IPS-18c (cell line): ENCODE data around the gene ABCA7.

Experiments
- H3K4me3 ChIP-seq: 2 replicates; pipeline ENCODE4 v1.7.0; 2013; ENCODE audit warnings: low read depth, mild to moderate bottlenecking, low read length, moderate library complexity; ENCODE audit not compliant: insufficient read depth
- H3K9me3 ChIP-seq: one replicate; pipeline ENCODE4 v1.6.1; 2013; ENCODE audit warnings: mild to moderate bottlenecking, low read length, moderate library complexity; ENCODE audit not compliant: control insufficient read depth, insufficient read depth

Gene ABCA7, protein sequence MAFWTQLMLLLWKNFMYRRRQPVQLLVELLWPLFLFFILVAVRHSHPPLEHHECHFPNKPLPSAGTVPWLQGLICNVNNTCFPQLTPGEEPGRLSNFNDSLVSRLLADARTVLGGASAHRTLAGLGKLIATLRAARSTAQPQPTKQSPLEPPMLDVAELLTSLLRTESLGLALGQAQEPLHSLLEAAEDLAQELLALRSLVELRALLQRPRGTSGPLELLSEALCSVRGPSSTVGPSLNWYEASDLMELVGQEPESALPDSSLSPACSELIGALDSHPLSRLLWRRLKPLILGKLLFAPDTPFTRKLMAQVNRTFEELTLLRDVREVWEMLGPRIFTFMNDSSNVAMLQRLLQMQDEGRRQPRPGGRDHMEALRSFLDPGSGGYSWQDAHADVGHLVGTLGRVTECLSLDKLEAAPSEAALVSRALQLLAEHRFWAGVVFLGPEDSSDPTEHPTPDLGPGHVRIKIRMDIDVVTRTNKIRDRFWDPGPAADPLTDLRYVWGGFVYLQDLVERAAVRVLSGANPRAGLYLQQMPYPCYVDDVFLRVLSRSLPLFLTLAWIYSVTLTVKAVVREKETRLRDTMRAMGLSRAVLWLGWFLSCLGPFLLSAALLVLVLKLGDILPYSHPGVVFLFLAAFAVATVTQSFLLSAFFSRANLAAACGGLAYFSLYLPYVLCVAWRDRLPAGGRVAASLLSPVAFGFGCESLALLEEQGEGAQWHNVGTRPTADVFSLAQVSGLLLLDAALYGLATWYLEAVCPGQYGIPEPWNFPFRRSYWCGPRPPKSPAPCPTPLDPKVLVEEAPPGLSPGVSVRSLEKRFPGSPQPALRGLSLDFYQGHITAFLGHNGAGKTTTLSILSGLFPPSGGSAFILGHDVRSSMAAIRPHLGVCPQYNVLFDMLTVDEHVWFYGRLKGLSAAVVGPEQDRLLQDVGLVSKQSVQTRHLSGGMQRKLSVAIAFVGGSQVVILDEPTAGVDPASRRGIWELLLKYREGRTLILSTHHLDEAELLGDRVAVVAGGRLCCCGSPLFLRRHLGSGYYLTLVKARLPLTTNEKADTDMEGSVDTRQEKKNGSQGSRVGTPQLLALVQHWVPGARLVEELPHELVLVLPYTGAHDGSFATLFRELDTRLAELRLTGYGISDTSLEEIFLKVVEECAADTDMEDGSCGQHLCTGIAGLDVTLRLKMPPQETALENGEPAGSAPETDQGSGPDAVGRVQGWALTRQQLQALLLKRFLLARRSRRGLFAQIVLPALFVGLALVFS (N-terminal part only)

GRCh38 chr19:1039646-1040475 lies at the start of gene ABCA7:
Gene ABCA7, plus strand, starts transcription at chr19:1040107. Its CDS starts 1,255 bp downstream, at chr19:1041362.
- Histone ChIP-seq H3K9me3 (no peaks in the 10 kb centered on the region), H3K4me3 (peak within 1 kb of the TSS; percentile 62)

- no peaks in the 10 kb centered on the region for H3K9me3 ChIP-seq
- H3K4me3 ChIP-seq = no peak overlapping the region
These were observed 49.8 kb upstream of the ABCA7 start for GRCh38 chr19:990119-990571.

DNA sequence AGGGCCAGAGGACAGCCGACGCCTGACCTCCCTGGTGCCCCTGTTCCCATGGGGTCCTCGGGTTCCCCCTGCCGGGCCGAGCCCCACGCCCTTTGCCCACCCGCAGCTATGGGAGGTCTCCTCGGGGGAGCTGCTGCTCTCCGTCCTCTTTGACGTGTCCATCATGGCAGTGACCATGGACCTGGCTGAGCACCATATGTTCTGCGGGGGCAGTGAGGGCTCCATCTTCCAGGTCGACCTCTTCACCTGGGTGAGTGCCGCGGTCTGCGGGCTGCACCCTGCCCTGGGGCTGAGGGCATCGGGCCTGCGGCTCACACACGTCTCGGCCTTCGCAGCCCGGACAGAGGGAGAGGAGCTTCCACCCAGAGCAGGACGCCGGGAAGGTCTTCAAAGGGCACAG lies 49.2 kb upstream of the ABCA7 start:
- Histone ChIP-seq H3K4me3 (no peak overlapping the region; the same call in 1 of the 2 replicates), H3K9me3 (no peaks in the 10 kb centered on the region)

DNA sequence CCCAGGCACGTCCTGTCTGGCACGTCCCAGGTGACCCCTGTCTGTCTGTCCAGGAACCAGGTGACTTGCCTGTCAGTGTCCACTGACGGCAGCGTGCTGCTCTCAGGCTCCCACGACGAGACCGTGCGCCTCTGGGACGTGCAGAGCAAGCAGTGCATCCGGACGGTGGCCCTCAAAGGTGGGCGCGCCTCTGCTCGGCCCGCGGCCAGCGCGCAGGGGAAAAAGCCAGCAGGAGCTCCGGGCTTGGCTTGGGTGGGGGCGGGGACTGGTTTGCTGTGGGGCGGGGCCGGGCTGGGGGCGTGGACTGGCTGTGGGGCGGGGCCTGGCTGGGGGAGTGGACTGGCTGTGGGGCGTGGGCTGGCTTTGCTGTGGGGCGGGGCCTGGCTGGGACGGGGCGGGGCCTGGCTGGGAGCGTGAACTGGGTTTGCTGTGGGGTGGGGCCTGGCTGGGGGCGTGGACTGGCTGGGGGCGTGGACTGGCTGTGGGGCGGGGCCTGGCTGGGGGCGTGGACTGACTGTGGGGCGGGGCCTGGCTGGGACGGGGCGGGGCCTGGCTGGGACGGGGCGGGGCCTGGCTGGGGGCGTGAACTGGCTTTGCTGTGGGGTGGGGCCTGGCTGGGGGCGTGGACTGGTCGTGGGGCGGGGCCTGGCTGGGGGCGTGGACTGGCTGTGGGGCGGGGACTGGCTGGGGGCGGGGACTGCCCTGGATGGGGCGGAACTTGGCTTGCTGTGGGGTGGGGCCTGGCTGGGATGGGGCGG lies 48.6 kb upstream of the ABCA7 start:
- H3K9me3 ChIP-seq = peaks cover 2% of the 10 kb centered on the region
- no peak overlapping the region for H3K4me3 ChIP-seq

- H3K4me3 ChIP-seq = no peak overlapping the region
- peaks cover 2% of the 10 kb centered on the region for H3K9me3 ChIP-seq
These were observed 47.8 kb upstream of the ABCA7 start for GRCh38 chr19:991932-992669.

- peaks cover 2% of the 10 kb centered on the region for H3K9me3 ChIP-seq
- H3K4me3 ChIP-seq = no peak overlapping the region
These were observed 47.2 kb upstream of the ABCA7 start for GRCh38 chr19:992670-993055.

- Histone ChIP-seq H3K4me3 (no peak overlapping the region; the same call in 1 of the 2 replicates), H3K9me3 (peaks cover 2% of the 10 kb centered on the region)
These were observed 46.5 kb upstream of the ABCA7 start for GRCh38 chr19:993361-993830.

DNA sequence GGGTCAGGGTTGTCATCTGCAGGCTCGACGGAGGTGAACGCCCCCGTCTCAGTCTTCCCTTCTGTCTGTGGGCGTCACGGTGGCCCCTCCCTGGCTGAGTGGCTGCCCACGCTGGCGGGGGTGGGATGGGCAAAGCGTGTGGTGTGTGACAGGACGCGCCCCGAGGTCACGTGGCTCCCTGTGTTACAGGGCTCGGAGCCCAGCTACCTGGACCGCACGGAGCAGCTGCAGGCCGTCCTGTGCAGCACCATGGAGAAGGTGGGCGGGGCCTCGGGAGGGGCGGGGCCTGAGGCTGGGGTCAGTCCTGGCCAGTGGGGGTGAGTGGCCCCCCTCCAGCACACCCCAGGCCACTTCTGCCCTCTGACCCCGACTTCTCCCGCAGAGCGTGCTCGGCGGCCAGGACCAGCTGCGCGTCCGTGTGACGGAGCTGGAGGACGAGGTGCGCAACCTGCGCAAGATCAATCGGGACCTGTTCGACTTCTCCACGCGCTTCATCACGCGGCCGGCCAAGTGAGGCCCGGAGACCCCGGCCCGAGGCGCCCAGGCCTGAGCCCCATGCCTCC lies 46.0 kb upstream of the ABCA7 start:
- Histone ChIP-seq H3K4me3 (no peak overlapping the region; the same call in 1 of the 2 replicates), H3K9me3 (peaks cover 2% of the 10 kb centered on the region)

DNA sequence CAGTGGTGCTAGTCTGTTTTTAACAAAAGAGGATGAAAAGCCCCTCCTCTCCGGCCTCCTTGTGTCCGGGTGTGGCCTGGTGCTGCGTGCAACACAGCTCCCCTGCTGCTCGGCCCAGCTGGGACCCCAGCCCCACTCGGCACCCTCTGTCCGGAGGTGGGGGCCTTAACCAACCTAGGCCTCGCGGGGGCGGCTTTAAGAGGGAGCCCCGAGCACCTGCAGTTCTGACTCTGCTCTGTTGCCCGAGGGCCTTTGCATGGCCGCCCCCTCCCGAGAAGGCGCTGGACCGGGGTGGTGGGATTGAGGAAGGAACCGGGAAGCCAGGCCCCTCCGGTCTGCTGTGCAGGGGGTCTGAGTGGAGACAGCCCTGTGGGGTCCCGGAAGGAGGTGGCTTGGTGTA lies 45.4 kb upstream of the ABCA7 start:
- peaks cover 2% of the 10 kb centered on the region for H3K9me3 ChIP-seq
- no peak overlapping the region for H3K4me3 ChIP-seq

DNA sequence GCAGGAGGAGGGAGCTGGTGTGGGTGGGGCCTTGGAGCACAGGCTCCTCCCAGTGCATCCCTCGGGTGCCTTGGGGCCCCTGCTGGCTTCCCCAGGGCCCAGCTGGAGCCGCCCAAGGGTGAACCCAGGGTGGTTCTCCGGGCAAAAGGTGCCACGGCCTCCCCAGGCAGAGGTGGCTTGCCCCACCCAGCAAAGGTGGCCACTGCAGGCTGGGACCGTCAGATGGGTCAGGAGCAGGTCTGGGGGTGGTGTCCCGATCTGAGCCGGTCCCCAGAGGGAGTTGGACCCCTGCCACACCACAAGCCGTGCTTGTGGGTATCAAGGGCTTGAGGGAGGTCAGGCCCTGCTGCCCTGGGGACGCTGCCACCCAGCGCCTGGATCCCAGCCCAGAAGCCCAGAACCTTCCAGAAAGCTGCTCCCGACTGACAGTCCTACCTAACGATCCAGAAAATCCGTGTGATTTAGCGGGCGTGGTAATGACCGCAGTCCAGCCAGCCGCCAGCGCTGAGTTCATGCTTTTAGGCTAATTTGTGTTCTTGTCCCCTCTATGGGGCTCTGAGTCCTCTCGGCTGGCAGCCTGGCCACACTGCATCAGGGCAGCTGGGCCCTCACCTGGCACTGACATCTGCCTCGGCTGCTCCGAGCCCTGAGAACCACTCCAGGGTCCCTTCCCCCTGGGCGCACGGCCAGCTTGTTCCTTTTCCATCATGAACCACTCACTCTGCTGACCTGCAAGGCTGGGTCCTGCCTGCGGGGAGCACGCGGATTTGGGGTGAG lies 44.7 kb upstream of the ABCA7 start:
- Histone ChIP-seq H3K9me3 (peaks cover 2% of the 10 kb centered on the region), H3K4me3 (no peak overlapping the region)

DNA sequence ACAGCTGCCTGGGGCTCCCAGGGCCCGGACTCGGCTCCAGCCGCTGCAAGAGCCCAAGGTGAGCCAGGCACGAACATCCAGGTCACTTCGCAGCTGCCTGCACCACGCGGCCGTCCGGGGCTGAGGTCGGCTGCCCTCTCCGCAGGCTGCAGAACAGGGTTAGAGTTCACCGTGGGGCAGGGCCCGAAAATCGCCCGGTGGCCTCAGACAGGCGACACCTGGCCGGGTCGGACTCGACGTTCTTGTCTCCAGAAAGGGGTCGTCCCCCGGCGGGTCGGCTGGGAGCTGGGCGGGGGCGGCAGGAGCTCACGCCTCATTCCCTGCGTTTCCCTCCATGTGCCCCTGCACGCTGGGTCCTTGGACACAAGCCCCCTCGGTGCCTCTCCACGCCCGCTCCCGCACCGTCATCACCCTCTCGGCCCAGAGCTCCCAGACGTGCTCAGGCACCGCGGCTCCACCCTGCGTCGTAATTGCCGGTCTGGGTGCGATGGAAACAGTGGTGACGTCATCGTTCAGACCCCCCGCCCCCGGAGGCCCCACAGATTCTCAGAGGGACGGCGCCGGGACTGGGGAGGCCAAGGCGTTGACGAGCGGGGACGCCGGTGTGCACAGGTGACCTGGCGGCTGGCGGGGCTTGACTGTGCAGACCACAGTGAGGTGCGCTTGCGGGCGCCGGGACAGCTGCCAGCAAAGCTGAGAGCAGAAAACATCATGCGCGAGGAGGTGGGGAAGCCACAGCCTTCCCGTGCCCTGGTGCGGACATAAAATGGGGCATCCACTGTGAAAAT lies 43.7 kb upstream of the ABCA7 start:
- peaks cover 2% of the 10 kb centered on the region for H3K9me3 ChIP-seq
- no peak overlapping the region; the same call in 1 of the 2 replicates for H3K4me3 ChIP-seq

GRCh38 chr19:998064-998463 lies 41.8 kb upstream of the ABCA7 start:
- Histone ChIP-seq H3K4me3 (no peak overlapping the region), H3K9me3 (peaks cover 4% of the 10 kb centered on the region)

- no peak overlapping the region for H3K4me3 ChIP-seq
- peaks cover 4% of the 10 kb centered on the region for H3K9me3 ChIP-seq
These were observed 40.6 kb upstream of the ABCA7 start for GRCh38 chr19:999379-999719.

GRCh38 chr19:1000095-1000494 lies 39.8 kb upstream of the ABCA7 start, which contains the start of gene GRIN3B:
Gene GRIN3B, plus strand, starts transcription at chr19:1000419. Its CDS starts 19 bp downstream, at chr19:1000438.
- H3K9me3 ChIP-seq = peaks cover 6% of the 10 kb centered on the region
- H3K4me3 ChIP-seq = peak within 1 kb of the TSS; percentile 55
